Breast epithelium (tissue), 3 donors: ENCODE data around the gene NKD2.

Source experiments
- CTCF ChIP-seq, 3 donors: fragments of 450-650 bp; IDR thresholded peaks; one replicate each; pipeline ENCODE4 v1.5.1; 2016 to 2017; ENCODE audit warnings: antibody characterized with exemption in 3 of 3, mild to moderate bottlenecking in 3 of 3, moderate library complexity in 3 of 3
- POLR2AphosphoS5 ChIP-seq, 3 donors: sonication (generic); formaldehyde crosslinking; IDR thresholded peaks; one replicate each; pipeline ENCODE4 v1.6.1; 2017; ENCODE audit warnings: antibody characterized with exemption in 3 of 3

- TF ChIP-seq CTCF (IDR thresholded peaks at IDR 0.05): no peak
- TF ChIP-seq POLR2AphosphoS5 (IDR thresholded peaks at IDR 0.05): no peak
These were observed 23.8 kb upstream of the NKD2 start for GRCh38 chr5:984774-985173.
